Smooth muscle cell (in vitro differentiated cells): ENCODE data around the gene KDM6B. TPM values are rescaled to one million over a fixed set of nuclear protein-coding genes. Genes with fewer than 3 reads are reported as not detected.

Source experiments
- DNase-seq: peaks from one replicate; lab custom pipeline; 2025; ENCODE audit not compliant: unreplicated experiment; lab: John Stamatoyannopoulos, UW
- H2AFZ ChIP-seq: fragments of 200-600 bp; sonication (generic); 2 replicates; pipeline ENCODE4 v1.6.0; 2016; ENCODE audit warnings: antibody characterized with exemption, low read depth, mild to moderate bottlenecking
- H3F3A ChIP-seq: fragments of 200-600 bp; sonication (generic); 2 replicates; pipeline ENCODE4 v1.6.0; 2017; ENCODE audit warnings: antibody characterized with exemption, low read depth
- H3K27ac ChIP-seq: fragments of 200-600 bp; sonication (generic); 2 replicates; pipeline ENCODE4 v1.5.1; 2016; ENCODE audit warnings: low read depth, mild to moderate bottlenecking
- H3K27me3 ChIP-seq: fragments of 200-600 bp; sonication (generic); 2 replicates; pipeline ENCODE4 v1.6.1; 2016; ENCODE audit warnings: low read depth, mild to moderate bottlenecking
- H3K36me3 ChIP-seq: fragments of 200-600 bp; sonication (generic); 2 replicates; pipeline ENCODE4 v1.5.1; 2016; ENCODE audit warnings: low read depth
- H3K4me1 ChIP-seq: fragments of 200-600 bp; sonication (generic); 2 replicates; pipeline ENCODE4 v1.5.1; 2016; ENCODE audit warnings: low read depth
- H3K4me2 ChIP-seq: fragments of 200-600 bp; sonication (generic); 2 replicates; pipeline ENCODE4 v1.6.0; 2016; ENCODE audit warnings: mild to moderate bottlenecking
- H3K4me3 ChIP-seq: fragments of 200-600 bp; sonication (generic); 2 replicates; pipeline ENCODE4 v1.5.1; 2016; ENCODE audit warnings: mild to moderate bottlenecking
- H3K79me2 ChIP-seq: fragments of 200-600 bp; sonication (generic); 2 replicates; pipeline ENCODE4 v1.6.0; 2016; ENCODE audit warnings: low read depth, mild to moderate bottlenecking
- H3K9ac ChIP-seq: fragments of 200-600 bp; sonication (generic); 2 replicates; pipeline ENCODE4 v1.6.0; 2016; ENCODE audit warnings: low read depth
- H3K9me3 ChIP-seq: fragments of 200-600 bp; sonication (generic); replicated peaks from 2 replicates; pipeline ENCODE4 v1.5.1; 2016; ENCODE audit warnings: low read depth
- H4K20me1 ChIP-seq: fragments of 200-600 bp; sonication (generic); 2 replicates; pipeline ENCODE4 v1.6.0; 2016; ENCODE audit warnings: low read depth
- CTCF ChIP-seq: fragments of 200-600 bp; sonication (generic); IDR thresholded peaks from 2 replicates; pipeline ENCODE4 v1.5.1; 2017; ENCODE audit warnings: borderline replicate concordance, mild to moderate bottlenecking, antibody characterized with exemption; ENCODE audit not compliant: insufficient read depth, poor library complexity, severe bottlenecking
- WGBS: methylation state at CpG from one replicate; pipeline ENCODE4 v1.1.7; 2016; ENCODE audit warnings: low lambda C conversion rate; 5-methylcytosine and 5-hydroxymethylcytosine counted together
- polyA plus RNA-seq: library from polyadenylated mRNA; unstranded; fragments of >200 nt; fragmentation: Nextera tagmentation; extraction: Ambion mirVana; gene quantifications from 2 replicates; pipeline ENCODE4 v1.2.1, GENCODE V29; 2016
- total RNA-seq: library from RNA; depleted of rRNA; stranded (reverse); fragments of >200 nt; gene quantifications from 2 replicates; pipeline ENCODE4 v1.2.3, GENCODE V29; 2014

KDM6B gene
- total and polyA plus RNA-seq, 2 experiments from 2014 or later, result 5.8 to 9.1 TPM

GRCh38 chr17:7798839-7799238 lies 35.2 kb upstream of the KDM6B start:
- no peaks in the 10 kb centered on the region for H3F3A ChIP-seq
- no peaks in the 10 kb centered on the region for H3K4me1 ChIP-seq
- 85% methylated on average over 13 of the region's 13 CpGs for WGBS
- no peaks in the 10 kb centered on the region for H3K27me3 ChIP-seq
- no peaks in the 10 kb centered on the region for H3K36me3 ChIP-seq
- H3K4me2 ChIP-seq, result no peak overlapping the region
- DNase-seq, result no peak
- H3K4me3 ChIP-seq, result no peak overlapping the region
- H3K79me2 ChIP-seq, result no peaks in the 10 kb centered on the region
- no peak overlapping the region for H3K9ac ChIP-seq
- no peak overlapping the region for H2AFZ ChIP-seq
- no peak for TF ChIP-seq CTCF
- no peaks in the 10 kb centered on the region for H3K9me3 ChIP-seq
- no peaks in the 10 kb centered on the region for H4K20me1 ChIP-seq
- H3K27ac ChIP-seq, result no peak overlapping the region

GRCh38 chr17:7803981-7804380 lies 30.0 kb upstream of the KDM6B start:
- H3K9me3 ChIP-seq, result no peaks in the 10 kb centered on the region
- H3F3A ChIP-seq, result no peaks in the 10 kb centered on the region
- no peaks in the 10 kb centered on the region for H3K4me1 ChIP-seq
- H4K20me1 ChIP-seq, result no peaks in the 10 kb centered on the region
- no peak overlapping the region for H3K9ac ChIP-seq
- H3K4me2 ChIP-seq, result no peak overlapping the region
- no peak for DNase-seq
- H2AFZ ChIP-seq, result no peak overlapping the region
- TF ChIP-seq CTCF, result no peak
- H3K4me3 ChIP-seq, result no peak overlapping the region
- no peaks in the 10 kb centered on the region for H3K27me3 ChIP-seq
- no peaks in the 10 kb centered on the region for H3K79me2 ChIP-seq
- no peak overlapping the region for H3K27ac ChIP-seq
- no peaks in the 10 kb centered on the region for H3K36me3 ChIP-seq
- WGBS, result 74% methylated on average over 13 of the region's 13 CpGs

- H4K20me1 ChIP-seq, result no peaks in the 10 kb centered on the region
- H3K4me3 ChIP-seq, result no peak overlapping the region
- no peaks in the 10 kb centered on the region for H3F3A ChIP-seq
- no peak overlapping the region for H3K27ac ChIP-seq
- no peaks in the 10 kb centered on the region for H3K9me3 ChIP-seq
- no peak for DNase-seq
- no peaks in the 10 kb centered on the region for H3K4me1 ChIP-seq
- no peak for TF ChIP-seq CTCF
- no peaks in the 10 kb centered on the region for H3K36me3 ChIP-seq
- no peak overlapping the region for H3K9ac ChIP-seq
- WGBS, result 96% methylated on average over 5 of the region's 6 CpGs
- H2AFZ ChIP-seq, result no peak overlapping the region
- H3K79me2 ChIP-seq, result no peaks in the 10 kb centered on the region
- H3K4me2 ChIP-seq, result no peak overlapping the region
- H3K27me3 ChIP-seq, result no peaks in the 10 kb centered on the region
Measured at GRCh38 chr17:7806587-7806986, 27.4 kb upstream of the KDM6B start.

DNA sequence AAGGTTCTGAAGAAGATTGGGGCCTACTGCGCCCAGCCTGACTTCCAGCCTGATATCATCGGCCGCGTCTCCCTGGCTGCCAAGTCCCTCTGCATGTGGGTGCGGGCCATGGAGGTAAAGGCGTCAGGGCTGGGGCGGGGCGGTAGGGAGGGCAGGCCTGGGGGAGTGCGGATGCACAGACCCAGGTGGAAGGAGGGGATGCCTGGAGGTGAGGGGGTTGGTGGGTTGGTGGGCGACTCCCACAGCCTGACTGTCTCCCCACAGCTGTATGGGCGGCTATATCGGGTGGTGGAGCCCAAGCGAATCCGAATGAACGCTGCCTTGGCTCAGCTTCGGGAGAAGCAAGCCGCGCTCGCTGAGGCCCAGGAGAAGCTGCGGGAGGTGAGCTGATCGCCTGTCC lies 26.8 kb upstream of the KDM6B start:
- TF ChIP-seq CTCF, result no peak
- H3K4me1 ChIP-seq, result no peaks in the 10 kb centered on the region
- H3K9me3 ChIP-seq, result no peaks in the 10 kb centered on the region
- no peak overlapping the region for H3K9ac ChIP-seq
- no peaks in the 10 kb centered on the region for H3K79me2 ChIP-seq
- H3K4me2 ChIP-seq, result no peak overlapping the region
- H2AFZ ChIP-seq, result no peak overlapping the region
- no peaks in the 10 kb centered on the region for H3K36me3 ChIP-seq
- no peak overlapping the region for H3K4me3 ChIP-seq
- no peaks in the 10 kb centered on the region for H3K27me3 ChIP-seq
- H3K27ac ChIP-seq, result no peak overlapping the region
- no peaks in the 10 kb centered on the region for H4K20me1 ChIP-seq
- 94% methylated on average over 14 of the region's 21 CpGs for WGBS
- DNase-seq, result no peak
- H3F3A ChIP-seq, result no peaks in the 10 kb centered on the region
